ENCODE measurements around the gene HNF4A. TPM values are rescaled to one million over a fixed set of nuclear protein-coding genes. Genes with fewer than 3 reads are reported as not detected.

HNF4A gene
- total and polyA plus RNA-seq, 2 of the 4 experiments (the other 2 are of a cell fraction), result not detected

GRCh38 chr20:44435630-44436335 is 80.3 kb downstream of the HNF4A start:
- H4K8ac ChIP-seq (ENCODE audit: low read depth in 2 of 2, low read length in 2 of 2), result no peak overlapping the region
- no peak overlapping the region for H3K14ac ChIP-seq (replicated peaks; ENCODE audit: low read depth, low read length)
- H2AFZ ChIP-seq (replicated peaks; ENCODE audit: low read length, poor library complexity), result no peak overlapping the region
- H3K4me2 ChIP-seq (ENCODE audit: low read depth, low read length), result no peak overlapping the region
- in situ Hi-C loops (cut with MboI; ENCODE audit: low sequenced_read_pairs) (no loop called here), dilution Hi-C loops (cut with HindIII; ENCODE audit: low sequenced_read_pairs, unreplicated experiment) (no loop called here), intact Hi-C loops (cut with micrococcal nuclease) (no loop called here)
- H3K4me3 ChIP-seq (ENCODE audit: insufficient read depth, low read depth, low read length), result no peak overlapping the region
- no peak overlapping the region for H3K4ac ChIP-seq (ENCODE audit: low read depth, low read length)
- H3K79me1 ChIP-seq (ENCODE audit: low read depth in 1 of 2, low read length in 2 of 2), result no peaks in the 10 kb centered on the region
- no peaks in the 10 kb centered on the region for H3K4me1 ChIP-seq (ENCODE audit: control insufficient read depth, insufficient read depth, low read length)
- H2AK5ac ChIP-seq (ENCODE audit: low read depth, low read length), result no peak overlapping the region
- DNase-seq (no peak), ATAC-seq (ENCODE audit: low read depth) (no peak)
- H3K23ac ChIP-seq (ENCODE audit: low read depth, low read length), result no peak overlapping the region
- peaks cover 33% of the 10 kb centered on the region for H3K27me3 ChIP-seq (ENCODE audit: control insufficient read depth, insufficient read depth, low read length)
- H4K20me1 ChIP-seq (ENCODE audit: insufficient read depth, low read length), result no peaks in the 10 kb centered on the region
- H2AK9ac ChIP-seq (replicated peaks; ENCODE audit: low read depth, low read length, poor library complexity), result no peak overlapping the region
- no TSS peak for BruUV-seq (replicated peaks)
- H3K9me1 ChIP-seq (ENCODE audit: insufficient read depth, low read length), result no peaks in the 10 kb centered on the region
- no peak overlapping the region for H2BK20ac ChIP-seq (ENCODE audit: low read depth, low read length)
- H2BK5ac ChIP-seq (ENCODE audit: low read depth, low read length, poor library complexity, severe bottlenecking), result no peak overlapping the region
- no peak overlapping the region for H4K5ac ChIP-seq (ENCODE audit: low read depth, low read length)
- no peak overlapping the region for H4K91ac ChIP-seq (ENCODE audit: insufficient read depth, low read depth, low read length)
- no peak overlapping the region for H3K18ac ChIP-seq (ENCODE audit: low read depth, low read length)
- 56% methylated on average over 3 of the region's 12 CpGs; no CpG with 5 or more reads in 1 of the 2 experiments for WGBS, 2 experiments (ENCODE audit: extremely low coverage in 2 of 2, insufficient read length in 1 of 2)
- no peak overlapping the region for H2BK120ac ChIP-seq (ENCODE audit: low read depth, low read length)
- TF ChIP-seq NFE2L2 (IDR thresholded peaks at IDR 0.05; ENCODE audit: low read depth, low read length), result no peak
- TF ChIP-seq CTCF (conservative IDR thresholded peaks at IDR 0.05; ENCODE audit: low read depth, low read length), result no peak
- TF ChIP-seq MAZ (IDR thresholded peaks at IDR 0.05; ENCODE audit: borderline replicate concordance, low read depth, low read length), result no peak
- no peak for TF ChIP-seq RFX5 (IDR thresholded peaks at IDR 0.05; ENCODE audit: low read depth, low read length)
- TF ChIP-seq RAD21 (IDR thresholded peaks at IDR 0.05; ENCODE audit: low read length), result no peak
- TF ChIP-seq RCOR1 (IDR thresholded peaks at IDR 0.05; ENCODE audit: insufficient replicate concordance, low read length), result no peak
- no peak for TF ChIP-seq ELK1 (IDR thresholded peaks at IDR 0.05; ENCODE audit: borderline replicate concordance, low read depth, low read length)
- TF ChIP-seq CEBPB (IDR thresholded peaks at IDR 0.05; ENCODE audit: low read depth, low read length), result no peak
- no peak for TF ChIP-seq MAFK (IDR thresholded peaks at IDR 0.05; ENCODE audit: low read depth, low read length)
- no peak for TF ChIP-seq BHLHE40 (IDR thresholded peaks at IDR 0.05; ENCODE audit: low read depth, low read length)
- no peak for TF ChIP-seq USF2 (IDR thresholded peaks at IDR 0.05; ENCODE audit: low read depth, low read length)
- no peak for TF ChIP-seq SMC3 (IDR thresholded peaks at IDR 0.05; ENCODE audit: low read depth, low read length)
- no peak for TF ChIP-seq POLR2A (IDR thresholded peaks at IDR 0.05; ENCODE audit: low read depth, low read length)
- TF ChIP-seq FOS (IDR thresholded peaks at IDR 0.05; ENCODE audit: low read depth, low read length), result no peak
- TF ChIP-seq MXI1 (IDR thresholded peaks at IDR 0.05; ENCODE audit: borderline replicate concordance, low read depth, low read length), result no peak
- no peaks in the 10 kb centered on the region for H3K36me3 ChIP-seq (ENCODE audit: control insufficient read depth, insufficient read depth, low read length)
- H3K56ac ChIP-seq (ENCODE audit: extremely low read depth, insufficient read depth, low read length), result no peak overlapping the region
- ChIA-PET POLR2A (ENCODE audit: unreplicated experiment) (no interaction called here), CTCF (no interaction called here)
- no peak overlapping the region for H2BK15ac ChIP-seq (ENCODE audit: low read depth, low read length)
- H3K9me3 ChIP-seq (ENCODE audit: control insufficient read depth, insufficient read depth, low read length), result no peaks in the 10 kb centered on the region
- no peak overlapping the region for H3K9ac ChIP-seq (ENCODE audit: low read depth, low read length)
- no peak overlapping the region for H3K27ac ChIP-seq (ENCODE audit: insufficient read depth, low read length)
